Panc1 (cell line): ENCODE results near the gene DNAI2. TPM values are rescaled to one million over a fixed set of nuclear protein-coding genes. Genes with fewer than 3 reads are reported as not detected.

ENCODE experiments used
- ATAC-seq: fragments of 200-7000 bp; cut with Tn5 transposase; 2 replicates; pipeline ENCODE4 v1.9.1; 2020; ENCODE audit warnings: mild to moderate bottlenecking, moderate library complexity
- BruUV-seq: library from RNA; stranded (reverse); fragments of 400-500 nt; replicated peaks from 2 replicates; lab custom pipeline; 2021; lab: Mats Ljungman, UMichigan
- CTCF ChIA-PET: fragments of 300-600 bp; sonication (Branson Sonifier 250); formaldehyde crosslinking; loops from one replicate; lab custom pipeline; 2022; ENCODE audit warnings: antibody characterized with exemption; lab: Charles Lee
- POLR2A ChIA-PET: fragments of 300-600 bp; sonication (Branson Sonifier 250); formaldehyde crosslinking; loops from one replicate; lab custom pipeline; 2022; ENCODE audit warnings: antibody characterized with exemption; lab: Charles Lee
- DNase-seq: peaks from one replicate; pipeline ENCODE4 v3.0.0-alpha.2; 2010; ENCODE audit warnings: low read depth, low spot score
- H3K27ac ChIP-seq: 2 replicates; pipeline ENCODE4 v1.5.1; 2011; ENCODE audit warnings: mild to moderate bottlenecking, low read length, inconsistent platforms
- H3K27me3 ChIP-seq: fragments of 200-500 bp; sonication (Bioruptor generic); 2 replicates; pipeline ENCODE4 v1.6.0; 2014; ENCODE audit warnings: low read length, inconsistent platforms; ENCODE audit not compliant: control insufficient read depth, insufficient read depth
- H3K36me3 ChIP-seq: fragments of 200-500 bp; sonication (Bioruptor generic); 2 replicates; pipeline ENCODE4 v1.5.1; 2014; ENCODE audit warnings: inconsistent platforms, mild to moderate bottlenecking, low read length, moderate library complexity; ENCODE audit not compliant: control insufficient read depth, insufficient read depth
- H3K4me1 ChIP-seq: 2 replicates; pipeline ENCODE4 v1.5.1; 2011; ENCODE audit warnings: inconsistent platforms, mild to moderate bottlenecking, low read length, moderate library complexity; ENCODE audit not compliant: control insufficient read depth, insufficient read depth
- H3K4me3 ChIP-seq, 2 experiments: 2 replicates each; pipeline ENCODE4 v1.5.1; 2011 to 2012; ENCODE audit warnings: low read depth in 2 of 2, low read length in 2 of 2, mild to moderate bottlenecking in 2 of 2, inconsistent platforms in 1 of 2, moderate library complexity in 1 of 2
- H3K9me3 ChIP-seq: fragments of 200-500 bp; sonication (Bioruptor generic); 2 replicates; pipeline ENCODE4 v1.5.1; 2014; ENCODE audit warnings: low read depth, mild to moderate bottlenecking, inconsistent platforms, low read length, moderate library complexity; ENCODE audit not compliant: control insufficient read depth, insufficient read depth
- CTCF ChIP-seq: fragments of 450-650 bp; IDR thresholded peaks from 2 replicates; pipeline ENCODE4 v1.5.1; 2017; ENCODE audit warnings: mild to moderate bottlenecking
- POLR2AphosphoS5 ChIP-seq: IDR thresholded peaks from 2 replicates; pipeline ENCODE4 v1.6.1; 2012; ENCODE audit warnings: mild to moderate bottlenecking, low read depth, low read length, moderate library complexity
- REST ChIP-seq, 2 experiments: IDR thresholded peaks; 2 replicates each; pipeline ENCODE4 v1.6.1; 2011 to 2012; ENCODE audit warnings: low read depth in 2 of 2, control low read depth in 1 of 2, low read length in 1 of 2, mild to moderate bottlenecking in 1 of 2, moderate library complexity in 1 of 2; ENCODE audit not compliant: insufficient read depth in 1 of 2
- SIN3A ChIP-seq: IDR thresholded peaks from 2 replicates; pipeline ENCODE4 v1.6.1; 2012; ENCODE audit warnings: low read depth, mild to moderate bottlenecking, low read length, moderate library complexity, borderline replicate concordance; ENCODE audit not compliant: insufficient read depth
- TCF7L2 ChIP-seq: IDR thresholded peaks from 2 replicates; pipeline ENCODE4 v1.6.1; 2011; ENCODE audit warnings: mild to moderate bottlenecking, low read depth, low read length, inconsistent platforms
- in situ Hi-C: cut with HindIII; loops from 2 replicates; pipeline ENCODE4 v1.10.0; 2016; ENCODE audit warnings: low sequenced_read_pairs, low pct_unique_long_range_greater_than_20kb
- intact Hi-C: fragments of 100-400 bp; cut with micrococcal nuclease; formaldehyde crosslinking; loops from one replicate; pipeline ENCODE4 v1.10.0; 2022; ENCODE audit not compliant: unreplicated experiment
- total RNA-seq: library from RNA; stranded (reverse); gene quantifications from one replicate; pipeline ENCODE4 v1.2.1, GENCODE V29; 2021; ENCODE audit not compliant: unreplicated experiment

DNAI2 gene
- total RNA-seq, 1 experiment from 2014 or later = not detected

DNA sequence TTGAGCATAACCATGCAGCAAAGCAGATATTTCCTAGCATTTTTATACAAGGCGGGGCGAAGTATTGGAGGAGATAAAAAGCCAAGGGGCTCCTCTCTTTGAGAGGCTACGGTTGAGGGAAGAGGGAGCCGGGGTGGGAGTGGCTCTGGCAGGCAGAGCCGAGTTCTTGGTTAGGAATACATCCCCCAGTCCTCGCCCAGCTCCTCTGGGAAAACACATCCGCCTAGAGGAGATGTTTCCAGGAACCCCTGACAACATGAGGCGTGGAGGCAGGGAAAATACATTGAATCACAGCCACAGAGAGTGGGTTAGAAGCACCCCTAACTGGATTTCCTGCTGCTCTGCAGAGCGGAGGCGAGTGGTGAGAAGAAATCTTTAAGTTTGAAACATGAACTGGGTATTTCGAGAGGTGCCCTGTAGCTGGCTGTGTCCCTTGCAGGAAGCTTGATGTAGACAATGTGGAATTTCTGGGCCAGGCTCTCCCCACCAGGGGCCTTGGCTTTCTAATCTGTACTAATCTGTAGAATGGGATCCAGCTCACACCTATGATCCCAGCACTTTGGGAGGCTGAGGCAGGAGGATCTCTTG, 33.3 kb upstream of the DNAI2 start:
- ATAC-seq = no peak
- no peaks in the 10 kb centered on the region for H3K36me3 ChIP-seq
- no peaks in the 10 kb centered on the region for H3K9me3 ChIP-seq
- no peak for DNase-seq
- intact Hi-C loops = no loop called here
- TF ChIP-seq SIN3A (no peak), REST (IDR thresholded peaks at IDR 0.05; ENCODE audit: insufficient read depth in 1 of 2, low read depth in 2 of 2, low read length in 1 of 2) (no peak), TCF7L2 (no peak), POLR2AphosphoS5 (no peak), CTCF (no peak)
- H3K4me1 ChIP-seq = no peaks in the 10 kb centered on the region
- no peak overlapping the region for H3K27ac ChIP-seq
- BruUV-seq = no TSS peak
- in situ Hi-C loops = no loop called here
- POLR2A ChIA-PET = no interaction called here
- no peak overlapping the region for H3K4me3 ChIP-seq
- H3K27me3 ChIP-seq = no peaks in the 10 kb centered on the region
- CTCF ChIA-PET = interaction anchor here (0.6 kb wide), 1 partner anchor 290 kb away, joined by 3 read pairs; no protein-coding TSS in a partner anchor

- in situ Hi-C loops = no loop called here
- CTCF ChIA-PET = no interaction called here
- no peak for ATAC-seq
Measured at GRCh38 chr17:74241431-74241830, 32.6 kb upstream of the DNAI2 start.

More at GRCh38 chr17:74241431-74241830, 32.6 kb upstream of the DNAI2 start:
- no peak overlapping the region for H3K4me3 ChIP-seq
- H3K27me3 ChIP-seq = no peaks in the 10 kb centered on the region
- no peaks in the 10 kb centered on the region for H3K4me1 ChIP-seq
- no peak overlapping the region for H3K27ac ChIP-seq
- TF ChIP-seq POLR2AphosphoS5 (no peak), REST (IDR thresholded peaks at IDR 0.05; ENCODE audit: insufficient read depth in 1 of 2, low read depth in 2 of 2, low read length in 1 of 2) (no peak), SIN3A (no peak), CTCF (no peak)
- H3K36me3 ChIP-seq = no peaks in the 10 kb centered on the region
- intact Hi-C loops = no loop called here
- no peaks in the 10 kb centered on the region for H3K9me3 ChIP-seq
- POLR2A ChIA-PET = no interaction called here
- DNase-seq = no peak
- BruUV-seq = no TSS peak
